GM19324 (cell line): ENCODE measurements around the gene GORAB.

Experiments
- ATAC-seq: cut with Tn5 transposase; IDR thresholded peaks from one replicate; pipeline ENCODE4 v1.9.1; 2021; ENCODE audit warnings: mild to moderate bottlenecking, moderate library complexity; ENCODE audit not compliant: unreplicated experiment, low FRiP score

GORAB gene

DNA sequence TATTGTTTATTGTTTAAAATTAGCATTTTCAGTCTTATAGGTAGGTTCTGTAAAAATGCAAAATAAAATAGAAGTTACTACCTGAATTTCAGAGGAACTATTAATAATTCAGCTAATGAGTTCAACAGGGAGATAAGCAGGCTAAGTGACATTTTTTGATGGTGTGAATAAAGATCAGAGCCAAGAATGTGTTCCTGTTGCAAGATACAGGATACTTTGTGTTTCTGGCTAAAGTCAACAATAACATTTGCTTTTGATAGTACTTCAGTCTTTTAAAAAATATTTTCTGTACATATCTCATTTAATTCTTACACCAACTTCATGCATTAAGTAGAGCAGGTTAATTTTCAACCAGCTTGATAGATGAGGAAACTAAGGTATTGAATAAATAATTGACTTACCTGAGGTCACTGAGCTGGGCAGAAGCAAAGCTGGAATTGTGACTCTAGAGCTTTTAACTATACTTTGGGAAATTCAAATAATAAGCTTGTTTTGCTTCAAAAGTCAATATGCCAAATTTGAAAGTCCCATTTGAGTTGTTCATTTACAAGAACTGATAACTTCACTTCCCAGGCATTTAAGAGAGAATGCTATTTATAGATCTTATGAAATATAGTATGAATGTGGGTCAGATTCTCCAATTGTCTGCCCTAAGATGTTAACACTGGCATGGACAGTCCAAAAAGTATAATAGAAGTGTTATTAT is 6.0 kb downstream of the GORAB start:
- ATAC-seq: no peak

DNA sequence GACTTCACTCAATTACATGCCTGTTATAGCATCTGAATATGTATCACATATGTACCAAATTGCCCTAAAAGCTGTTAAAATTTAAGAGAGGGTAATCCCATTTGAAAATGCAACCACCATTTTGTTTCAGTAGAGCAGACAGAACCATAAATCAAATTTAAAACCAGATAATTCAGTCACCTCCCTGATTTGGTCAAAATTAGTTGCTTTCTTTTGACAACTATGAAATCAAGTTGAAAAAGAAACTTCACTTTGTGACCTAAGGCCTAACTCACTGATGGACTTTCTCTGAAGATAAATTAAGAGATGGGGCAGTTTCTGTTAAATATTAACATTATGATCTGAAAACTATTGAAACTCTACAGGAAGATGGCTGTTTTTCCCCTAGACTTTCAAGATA is 6.7 kb downstream of the GORAB start:
- ATAC-seq: no peak

DNA sequence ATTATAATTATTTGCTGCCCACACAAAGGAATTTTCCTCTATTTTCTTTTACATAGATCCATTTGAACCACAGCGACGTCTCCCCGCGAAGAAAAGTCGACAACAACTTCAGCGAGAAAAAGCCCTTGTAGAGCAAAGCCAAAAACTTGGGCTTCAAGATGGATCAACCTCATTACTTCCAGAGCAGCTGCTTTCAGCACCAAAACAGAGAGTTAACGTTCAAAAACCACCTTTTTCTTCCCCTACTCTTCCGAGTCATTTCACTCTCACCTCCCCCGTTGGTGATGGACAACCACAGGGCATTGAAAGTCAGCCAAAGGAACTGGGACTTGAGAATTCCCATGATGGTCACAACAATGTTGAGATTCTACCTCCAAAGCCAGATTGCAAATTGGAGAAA is 7.2 kb downstream of the GORAB start:
- ATAC-seq: no peak

DNA sequence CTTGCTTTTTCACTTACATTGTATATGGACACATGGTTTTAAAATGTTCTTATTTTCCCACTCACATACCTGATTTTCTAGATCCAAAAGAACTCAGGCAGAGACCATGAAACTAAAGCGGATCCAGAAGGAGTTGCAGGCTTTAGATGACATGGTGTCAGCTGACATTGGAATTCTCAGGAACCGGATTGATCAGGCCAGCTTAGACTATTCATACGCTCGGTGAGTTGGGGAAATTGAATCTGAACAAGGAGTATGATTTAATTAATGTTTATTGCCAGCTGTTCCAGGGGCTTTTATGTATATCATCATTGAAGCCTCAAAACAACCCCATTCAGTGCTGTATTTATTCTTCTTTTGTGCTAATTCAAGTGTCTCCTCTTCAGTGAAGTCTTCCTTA is 12.7 kb downstream of the GORAB start:
- no peak for ATAC-seq

DNA sequence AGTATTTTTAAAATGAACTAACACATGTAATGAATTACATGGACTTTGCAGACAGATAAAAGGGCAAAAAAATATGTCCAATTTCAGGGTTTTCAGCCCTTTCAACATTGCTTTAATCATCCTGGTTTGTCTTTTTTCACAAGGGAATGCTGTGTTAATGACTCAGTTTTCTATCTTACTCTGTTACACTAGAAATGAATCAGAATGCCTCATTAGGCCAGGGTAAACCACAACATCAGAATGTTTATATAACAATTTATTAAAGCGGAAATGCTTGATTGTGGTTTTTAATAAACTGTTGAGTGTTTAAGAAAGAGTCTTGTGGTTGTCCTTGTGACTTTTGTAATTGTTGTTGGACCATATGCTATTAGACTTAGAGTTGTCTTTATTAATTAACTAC is 13.5 kb downstream of the GORAB start:
- no peak for ATAC-seq

DNA sequence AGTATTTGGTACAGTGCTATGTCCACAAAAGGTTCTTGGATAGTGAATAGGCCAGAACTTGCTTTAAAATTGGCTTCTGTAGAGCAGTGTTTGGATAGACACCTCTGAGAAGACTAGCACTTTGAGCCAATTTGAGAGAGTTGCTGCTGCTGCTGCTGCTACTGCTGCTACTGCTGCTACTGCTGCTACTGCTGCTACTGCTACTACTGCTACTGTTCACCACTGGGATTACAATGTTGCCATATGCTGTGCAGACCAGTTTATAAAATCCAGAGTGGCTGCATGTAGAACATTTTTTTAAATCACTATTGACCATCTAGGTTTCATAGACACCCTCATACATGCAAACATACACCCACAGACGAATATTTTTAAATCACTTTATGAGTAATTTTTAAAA is 15.3 kb downstream of the GORAB start:
- no peak for ATAC-seq

DNA sequence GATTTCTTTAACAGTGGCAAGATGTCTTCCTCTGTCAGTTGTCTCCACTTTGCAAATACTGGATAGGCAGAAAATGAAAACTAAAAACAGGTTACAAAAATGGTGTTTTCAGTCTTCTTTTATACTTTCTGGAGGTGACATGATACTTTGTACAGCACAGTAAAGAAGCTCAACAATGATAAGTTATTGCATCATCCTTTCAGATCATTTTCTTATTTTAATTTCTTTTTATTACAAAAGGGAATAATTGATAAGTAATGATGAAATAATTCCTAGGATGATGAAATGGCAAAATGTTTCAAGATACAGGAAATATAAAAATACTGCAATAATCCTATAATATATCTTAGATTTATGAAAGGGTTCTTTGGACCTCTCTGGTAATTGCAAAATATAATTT is 16.5 kb downstream of the GORAB start:
- no peak for ATAC-seq

DNA sequence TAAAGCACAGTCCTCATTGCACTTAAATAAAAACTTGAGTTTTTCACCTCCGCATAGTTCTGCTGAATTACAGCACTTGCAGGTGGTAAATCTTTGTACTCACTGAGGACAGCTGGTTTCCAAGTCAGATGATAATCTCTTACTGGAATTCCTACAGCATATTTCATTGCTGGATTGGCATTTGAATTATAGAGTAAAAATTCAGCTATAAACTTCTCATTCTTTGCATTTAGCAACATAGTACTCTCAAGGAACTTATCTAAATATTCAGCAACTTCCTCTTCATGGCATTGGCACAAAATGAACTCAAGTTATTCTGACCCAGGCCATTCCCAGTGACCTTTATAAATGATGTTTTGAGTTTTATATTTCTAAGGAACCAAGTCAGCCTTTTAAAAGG is 23.4 kb downstream of the GORAB start:
- ATAC-seq: no peak

DNA sequence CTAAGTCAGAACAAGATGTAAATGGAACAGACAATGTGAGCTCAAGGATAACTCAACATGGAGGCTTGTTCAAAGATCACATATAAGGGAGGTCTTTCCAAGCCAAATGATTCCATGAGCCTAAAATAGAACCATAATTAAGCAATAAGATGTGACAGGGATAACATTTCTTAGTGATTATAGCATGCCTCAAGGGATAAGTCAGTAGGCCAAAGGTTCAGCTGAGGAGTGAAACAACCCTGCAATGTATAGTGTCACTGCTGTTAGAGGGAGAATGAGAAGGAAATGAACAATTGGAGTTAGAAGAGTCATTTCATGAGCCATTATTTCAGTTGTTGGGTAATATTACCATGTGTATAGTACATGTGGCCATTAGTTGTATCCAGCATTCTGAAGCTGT is 25.0 kb downstream of the GORAB start:
- ATAC-seq: no peak

DNA sequence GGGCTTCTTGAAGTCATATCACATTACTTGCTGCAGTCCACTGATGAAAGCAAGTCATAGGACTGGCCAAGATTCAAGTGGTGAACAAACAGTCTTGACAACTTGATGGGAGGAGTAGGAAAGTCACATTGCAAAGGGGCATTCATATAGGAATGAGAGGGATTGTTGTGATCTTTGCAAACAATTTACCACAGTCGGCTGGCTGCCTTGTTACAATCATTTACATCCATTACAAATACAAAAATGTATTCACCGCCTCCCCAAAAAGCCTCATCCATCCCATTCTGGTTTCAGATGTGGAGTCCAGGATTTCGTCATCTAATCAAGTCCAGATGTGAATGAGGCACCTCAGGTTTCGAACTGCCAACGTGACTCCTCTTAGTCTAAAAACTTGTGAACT is 26.8 kb downstream of the GORAB start:
- ATAC-seq: no peak

DNA sequence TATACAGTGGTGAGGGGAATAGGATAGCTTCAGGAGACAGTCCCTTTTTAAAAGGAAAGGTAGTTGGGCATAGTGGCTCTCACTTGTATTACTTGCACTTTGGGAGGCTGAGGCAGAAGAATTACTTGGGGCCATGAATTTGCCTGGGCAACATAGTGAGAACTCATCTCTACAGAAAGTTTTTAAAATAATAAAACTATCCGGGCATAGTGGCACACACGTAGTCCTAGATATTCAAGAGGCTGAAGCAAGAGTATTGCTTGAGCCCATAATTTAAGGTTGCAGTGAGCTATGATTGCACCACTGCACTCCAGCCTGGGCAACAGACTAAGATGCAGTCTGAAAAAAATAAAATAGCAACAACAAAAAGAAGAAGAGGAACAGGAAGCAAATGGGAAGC is 27.2 kb downstream of the GORAB start:
- no peak for ATAC-seq

DNA sequence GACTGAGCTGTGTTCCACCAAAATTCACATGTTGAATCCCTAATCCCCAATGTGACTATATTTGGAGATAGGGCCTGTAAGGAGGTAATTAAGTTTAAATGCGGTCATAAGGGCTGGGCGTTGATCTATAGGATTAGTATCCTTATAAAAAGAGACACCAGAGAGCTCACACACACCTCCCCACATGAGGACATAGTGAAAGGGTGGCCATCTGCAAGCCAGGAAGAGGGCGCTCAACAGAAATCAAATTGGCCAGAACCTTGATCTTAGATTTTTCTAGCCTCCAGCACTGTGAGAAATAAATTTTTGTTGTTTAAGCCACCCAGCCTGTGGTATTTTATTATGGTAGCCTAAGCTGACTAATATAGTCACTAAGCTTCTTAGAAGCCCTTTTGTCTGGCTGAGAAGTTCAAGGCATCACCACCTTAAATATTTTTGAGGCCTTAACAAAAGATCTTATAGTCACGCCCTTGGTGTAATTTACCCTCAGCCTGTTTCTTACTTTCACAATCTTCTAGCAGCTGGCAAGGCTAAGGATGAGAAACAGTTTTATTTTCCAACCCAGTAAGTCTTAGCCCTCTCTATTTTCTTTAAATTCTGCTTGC is 28.8 kb downstream of the GORAB start:
- ATAC-seq: no peak

DNA sequence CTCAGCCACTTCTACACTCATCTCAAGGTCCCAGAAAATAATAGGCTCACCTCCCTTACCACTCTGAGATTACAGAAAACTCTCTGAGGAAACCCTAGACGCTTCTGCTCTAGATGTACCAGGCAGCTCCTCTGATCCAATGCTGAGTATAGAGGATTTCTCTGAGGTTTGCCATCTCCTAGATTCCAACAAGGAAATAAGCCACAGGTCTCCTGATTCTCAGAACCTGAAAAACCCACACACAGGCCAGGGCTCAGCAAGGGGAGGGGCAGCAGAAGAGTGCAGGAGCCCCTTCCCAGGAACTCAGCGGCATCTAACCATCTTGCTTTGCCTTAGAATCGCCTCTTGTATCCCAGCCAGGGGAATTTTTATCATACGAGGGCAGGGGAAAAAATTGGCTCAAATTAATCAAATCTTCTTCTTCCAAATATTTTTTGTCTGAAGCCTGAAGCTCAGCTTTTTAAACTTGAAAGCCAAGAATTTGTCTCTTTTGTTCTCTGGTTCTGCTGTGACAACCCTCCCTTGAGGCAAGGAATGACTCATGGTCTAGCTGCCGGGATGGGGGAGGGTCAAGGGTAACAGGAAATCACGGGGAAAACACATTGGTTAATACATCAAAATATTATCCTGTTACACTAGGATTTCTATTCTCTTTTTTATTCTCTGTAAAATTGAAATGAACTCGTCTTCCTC is 30.8 kb downstream of the GORAB start:
- no peak for ATAC-seq

DNA sequence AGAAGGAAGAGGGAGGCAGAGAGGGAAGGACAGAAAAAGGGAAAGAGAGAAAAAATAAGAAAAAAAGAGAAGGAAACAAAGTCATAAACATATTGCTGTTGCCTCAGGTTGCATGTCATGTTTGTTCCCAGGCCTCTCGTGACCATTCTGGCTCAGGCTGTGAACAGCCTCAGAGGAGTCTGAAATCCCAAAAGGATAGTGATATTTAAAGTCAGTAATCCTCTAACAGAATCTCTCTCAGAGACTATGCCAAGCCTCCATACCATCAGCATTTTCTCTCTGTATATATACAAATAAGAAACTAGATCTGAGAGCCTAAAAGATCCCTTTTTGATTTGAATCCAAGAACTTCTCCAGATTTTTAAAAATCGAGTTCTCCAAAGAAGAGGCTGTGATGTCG is 35.2 kb downstream of the GORAB start:
- ATAC-seq: no peak

DNA sequence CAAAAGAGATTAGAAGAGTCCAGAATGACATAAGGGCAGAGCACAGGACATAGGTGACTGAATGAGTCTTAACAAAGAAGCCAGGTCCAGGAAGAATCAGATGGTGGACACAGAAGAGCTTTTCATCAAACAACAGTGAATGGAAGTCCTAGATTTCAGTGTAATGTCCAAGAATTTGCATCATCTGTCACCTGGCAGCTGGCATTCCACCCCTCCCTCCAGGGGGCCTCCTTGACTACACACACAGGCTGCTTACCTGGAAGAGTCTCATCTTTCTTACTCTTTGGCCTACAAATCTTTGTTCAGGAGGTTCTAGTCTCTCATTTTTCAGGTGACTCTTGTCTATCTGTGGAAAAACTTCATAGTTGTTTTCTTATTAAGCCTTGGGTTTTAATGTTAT is 36.2 kb downstream of the GORAB start:
- ATAC-seq: no peak

DNA sequence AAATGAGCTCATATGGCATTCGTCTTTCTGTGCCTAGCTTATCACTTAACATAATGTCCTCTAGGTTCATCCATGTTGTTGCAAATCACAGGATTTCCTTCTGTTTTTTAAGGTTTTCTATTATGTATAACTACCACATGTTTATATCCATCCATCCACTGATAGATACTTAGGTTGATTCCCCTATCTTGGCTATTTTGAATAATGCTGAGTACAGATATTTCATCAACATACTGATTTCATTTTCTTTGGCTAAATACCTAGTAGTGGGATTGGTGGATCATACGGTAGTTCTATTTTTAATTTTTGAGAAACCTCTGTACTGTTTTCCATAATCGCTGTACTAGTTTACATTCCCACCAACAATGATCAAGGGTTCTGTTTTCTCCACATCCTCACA is 45.0 kb downstream of the GORAB start:
- no peak for ATAC-seq

DNA sequence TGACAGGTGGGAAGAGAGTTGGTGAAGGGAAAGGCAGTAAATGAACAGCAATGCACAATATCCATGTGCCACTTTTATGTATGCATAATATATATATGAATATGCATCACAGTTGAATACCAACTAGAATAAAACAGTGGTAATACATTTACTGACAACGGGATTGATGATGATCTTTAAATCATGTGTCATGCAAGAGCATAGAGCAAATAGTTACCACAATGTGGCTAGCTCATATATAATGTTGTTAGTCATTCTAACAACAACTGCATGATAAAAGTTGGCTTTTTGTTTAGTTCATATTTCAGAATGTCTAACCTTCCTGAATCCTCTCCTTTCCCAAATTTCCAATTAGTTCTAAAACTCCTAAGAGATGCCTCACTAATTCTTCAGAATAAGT is 46.4 kb downstream of the GORAB start:
- ATAC-seq: no peak

DNA sequence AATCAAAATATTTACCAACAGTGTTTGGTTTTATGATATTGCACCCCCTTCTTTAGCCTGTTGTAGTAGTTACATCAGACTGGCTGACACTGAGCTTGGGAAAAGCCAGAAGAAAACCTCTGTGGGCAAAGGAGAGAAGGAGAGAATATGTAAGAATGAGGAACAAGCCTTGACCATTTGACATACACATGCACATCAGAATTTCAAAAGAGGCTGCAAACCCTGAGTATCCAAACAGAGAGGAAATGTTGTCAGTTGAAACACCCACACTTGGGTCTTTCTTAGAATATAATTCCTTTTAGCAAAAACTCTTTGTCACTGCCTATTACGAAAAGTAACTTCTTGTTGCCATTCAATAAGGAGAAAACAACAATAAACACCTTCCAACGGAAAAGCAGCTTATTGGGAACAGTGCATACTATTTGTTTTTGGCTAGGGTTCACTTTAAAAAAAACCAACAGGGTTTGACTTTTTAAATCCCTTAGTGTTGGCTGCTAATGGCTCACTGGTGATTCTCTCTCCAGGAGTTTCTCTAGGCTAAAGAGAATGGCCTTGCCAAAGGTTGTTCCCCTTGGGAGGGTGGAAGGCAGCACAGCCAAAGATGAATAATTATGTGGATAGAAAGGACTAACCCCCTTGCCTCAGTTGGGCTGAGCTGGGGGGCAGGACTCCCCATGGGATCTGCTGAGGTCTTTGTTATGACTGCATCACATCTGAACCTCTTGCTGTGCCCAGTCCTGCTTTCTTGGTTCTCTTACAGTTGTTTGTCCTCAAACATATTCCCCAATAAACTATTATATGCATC is 48.9 kb downstream of the GORAB start:
- no peak for ATAC-seq

DNA sequence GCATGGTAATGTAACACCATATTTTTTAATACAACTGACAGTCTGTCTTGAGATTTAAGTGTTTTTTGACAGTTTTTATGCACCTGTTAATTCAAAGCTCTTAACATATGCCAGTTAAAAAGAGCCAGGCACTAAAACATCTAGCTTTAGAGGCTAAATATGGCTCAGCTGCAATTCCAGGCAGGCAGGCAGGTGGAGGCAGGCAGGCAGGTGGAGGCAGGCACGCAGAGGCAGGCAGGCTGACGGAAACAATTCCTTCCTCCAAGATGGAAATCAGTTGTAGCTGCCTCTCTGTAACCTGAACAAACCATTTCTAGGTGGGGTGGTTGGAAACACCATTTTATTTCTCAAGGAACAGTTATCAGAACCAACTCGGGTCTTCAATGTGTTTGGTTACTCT is 51.2 kb downstream of the GORAB start:
- ATAC-seq: no peak

DNA sequence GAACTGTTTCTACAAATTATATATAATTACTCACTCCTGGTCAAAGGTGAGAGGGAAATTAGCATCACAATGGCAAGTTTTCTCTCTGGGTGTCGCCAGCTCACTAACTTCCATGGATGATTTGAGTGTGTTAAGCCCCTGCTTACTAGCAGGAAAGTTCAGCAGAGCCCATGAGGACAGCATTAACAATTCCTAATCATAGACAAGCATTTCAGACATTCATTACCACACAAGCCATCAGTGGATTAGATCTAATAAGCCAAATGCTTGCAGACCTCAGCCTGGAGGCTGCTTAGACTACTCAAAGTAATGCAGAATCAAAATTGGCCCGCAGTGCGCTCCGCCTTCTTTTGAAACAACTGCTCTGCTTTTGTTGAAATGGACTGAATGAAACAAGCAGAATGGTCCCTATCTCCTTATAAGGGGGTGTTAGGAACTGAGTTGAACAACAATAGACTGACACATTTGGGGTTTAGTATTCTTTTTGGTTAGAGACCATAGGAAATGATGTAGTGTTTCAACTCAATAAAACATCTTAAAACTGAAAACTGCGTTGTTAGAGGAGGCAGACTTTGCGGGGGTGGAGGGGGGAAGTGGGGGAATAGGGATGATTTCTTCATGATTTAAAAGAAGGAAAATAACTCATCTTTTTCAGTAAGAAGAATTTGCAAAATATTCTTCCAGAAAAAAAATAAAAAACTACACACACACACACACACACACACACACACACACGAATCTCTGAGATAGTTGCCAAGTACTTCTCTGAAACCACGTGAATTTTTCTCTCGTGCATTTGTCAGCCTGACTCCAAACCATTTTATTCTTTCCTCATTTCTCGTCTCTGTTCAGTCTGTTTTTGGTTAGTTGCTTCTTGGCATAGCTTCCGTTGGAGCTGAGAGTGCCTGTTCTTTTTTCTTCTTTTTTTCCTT is 54.6 kb downstream of the GORAB start:
- ATAC-seq: no peak
